Activated T-cell treated with anti-CD3 and anti-CD28 coated beads for 4 hours (primary cell): Measurements from ENCODE around the gene USP34.
"Not testable (repeated sequence)": the region's sequence is repeated elsewhere in the genome, so short reads cannot be mapped to it uniquely, and the experiment has no call there.

Experiments used
- DNase-seq: peaks from one replicate; pipeline ENCODE4 v3.0.0-alpha.2; 2020

Gene USP34

DNA sequence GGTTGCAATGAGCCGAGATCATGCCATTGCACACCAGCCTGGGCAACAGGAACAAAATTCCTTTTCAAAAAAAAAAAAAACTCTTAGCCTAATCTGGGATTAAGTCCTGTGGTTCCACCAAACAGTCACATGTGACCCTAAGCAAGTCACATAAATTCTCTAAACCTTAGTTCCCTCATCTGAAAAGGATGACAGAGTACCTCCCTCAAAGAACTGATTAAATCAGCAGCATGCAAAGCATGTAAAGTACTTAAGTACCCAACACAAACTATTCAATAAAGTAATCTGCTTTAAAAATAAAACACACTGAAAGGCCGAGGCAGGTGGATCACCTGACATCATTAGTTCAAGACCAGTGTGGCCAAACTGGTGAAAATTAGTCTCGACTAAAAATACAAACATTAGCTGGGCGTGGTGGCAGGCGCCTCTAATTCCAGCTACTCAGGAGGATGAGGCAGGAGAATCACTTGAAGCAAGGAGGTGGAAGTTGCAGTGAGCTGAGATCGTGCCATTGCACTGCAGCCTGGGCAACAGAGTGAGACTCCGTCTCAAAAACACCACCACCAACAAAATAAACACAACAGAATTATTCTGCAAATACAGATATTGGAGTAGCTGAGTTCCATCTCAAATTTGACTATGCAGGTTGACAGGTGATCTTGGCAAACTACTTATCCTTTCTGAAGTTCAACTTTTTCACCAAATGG is 7.0 kb downstream of the USP34 start:
- no peak for DNase-seq

- no peak for DNase-seq
Measured at GRCh38 chr2:61461404-61461803, 9.5 kb downstream of the USP34 start.

GRCh38 chr2:61460163-61460562 is 10.7 kb downstream of the USP34 start:
- DNase-seq: no peak

- DNase-seq: no peak
Measured at GRCh38 chr2:61456746-61457420, 14.0 kb downstream of the USP34 start.

DNA sequence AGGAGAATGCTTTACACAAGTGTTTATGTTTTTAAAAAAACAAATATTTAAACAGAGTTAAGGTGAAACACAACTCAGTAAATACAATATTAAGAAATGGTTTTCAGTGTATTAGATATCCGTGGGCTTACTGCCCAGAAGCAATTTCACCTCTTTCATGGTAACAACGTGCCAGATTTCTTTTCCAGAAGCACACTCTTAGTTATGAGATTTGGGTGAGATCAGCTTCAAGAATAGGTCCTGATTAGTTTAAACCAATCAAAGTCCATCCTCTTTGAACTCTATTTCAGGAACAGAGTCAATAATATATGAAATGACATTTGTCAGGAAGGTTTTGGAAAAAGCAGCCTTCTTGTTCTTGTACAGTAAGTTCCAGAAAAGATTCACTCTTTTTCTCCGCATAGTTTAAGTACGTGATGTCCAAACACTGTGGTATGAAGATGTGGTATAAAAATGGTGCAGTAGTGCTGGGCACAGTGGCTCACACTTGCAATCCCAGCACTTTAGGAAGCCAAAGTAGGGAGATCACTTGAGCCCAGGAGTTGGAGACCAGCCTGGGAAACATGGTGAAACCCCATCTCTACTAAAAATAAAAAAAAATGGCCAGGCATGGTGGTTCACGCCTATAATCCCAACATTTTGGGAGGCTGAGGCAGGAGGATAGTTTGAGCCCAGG is 14.7 kb downstream of the USP34 start:
- DNase-seq: no peak

- not testable (repeated sequence) for DNase-seq
Measured at GRCh38 chr2:61454972-61455371, 15.9 kb downstream of the USP34 start.

DNA sequence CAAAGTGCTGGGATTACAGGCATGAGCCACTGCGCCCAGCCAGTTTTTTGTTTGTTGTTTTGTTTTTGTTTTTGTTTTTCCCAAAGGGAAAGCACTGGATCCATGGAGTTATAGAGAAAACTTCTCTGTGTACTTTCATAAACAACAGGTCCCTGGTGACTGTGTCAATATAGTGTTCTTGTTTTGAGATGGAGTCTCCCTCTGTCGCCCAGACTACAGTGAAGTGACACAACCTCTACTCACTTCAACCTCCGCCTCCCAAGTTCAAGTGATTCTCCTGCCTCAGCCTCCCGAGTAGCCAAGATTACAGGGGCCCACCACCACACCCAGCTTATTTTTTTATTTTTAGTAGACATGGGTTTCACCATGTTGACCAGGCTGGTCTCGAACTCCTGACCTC is 16.5 kb downstream of the USP34 start:
- no peak for DNase-seq

DNA sequence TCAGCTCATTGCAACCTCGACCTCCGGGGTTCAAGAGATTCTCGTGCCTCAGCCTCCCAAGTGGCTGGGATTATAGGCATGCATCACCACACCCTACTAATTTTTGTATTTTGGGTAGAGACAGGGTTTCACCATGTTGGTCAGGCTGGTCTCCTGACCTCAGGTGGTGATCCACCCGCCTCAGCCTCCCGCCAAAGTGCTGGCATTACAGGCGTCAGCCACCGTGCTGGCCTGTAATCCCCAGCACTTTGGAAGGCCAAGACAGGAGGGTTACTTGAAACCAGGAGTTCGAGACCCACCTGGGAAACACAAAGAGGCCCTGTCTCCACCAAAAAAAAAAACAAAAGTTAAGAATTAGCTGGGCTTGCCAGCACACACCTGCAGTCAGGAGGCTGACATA is 18.5 kb downstream of the USP34 start:
- DNase-seq: no peak

- DNase-seq: no peak
Measured at GRCh38 chr2:61451178-61451577, 19.7 kb downstream of the USP34 start.

- no peak for DNase-seq
Measured at GRCh38 chr2:61450144-61450543, 20.7 kb downstream of the USP34 start.

- DNase-seq: no peak
Measured at GRCh38 chr2:61448229-61448628, 22.7 kb downstream of the USP34 start.

GRCh38 chr2:61446971-61447370 is 23.9 kb downstream of the USP34 start:
- not testable (repeated sequence) for DNase-seq

DNA sequence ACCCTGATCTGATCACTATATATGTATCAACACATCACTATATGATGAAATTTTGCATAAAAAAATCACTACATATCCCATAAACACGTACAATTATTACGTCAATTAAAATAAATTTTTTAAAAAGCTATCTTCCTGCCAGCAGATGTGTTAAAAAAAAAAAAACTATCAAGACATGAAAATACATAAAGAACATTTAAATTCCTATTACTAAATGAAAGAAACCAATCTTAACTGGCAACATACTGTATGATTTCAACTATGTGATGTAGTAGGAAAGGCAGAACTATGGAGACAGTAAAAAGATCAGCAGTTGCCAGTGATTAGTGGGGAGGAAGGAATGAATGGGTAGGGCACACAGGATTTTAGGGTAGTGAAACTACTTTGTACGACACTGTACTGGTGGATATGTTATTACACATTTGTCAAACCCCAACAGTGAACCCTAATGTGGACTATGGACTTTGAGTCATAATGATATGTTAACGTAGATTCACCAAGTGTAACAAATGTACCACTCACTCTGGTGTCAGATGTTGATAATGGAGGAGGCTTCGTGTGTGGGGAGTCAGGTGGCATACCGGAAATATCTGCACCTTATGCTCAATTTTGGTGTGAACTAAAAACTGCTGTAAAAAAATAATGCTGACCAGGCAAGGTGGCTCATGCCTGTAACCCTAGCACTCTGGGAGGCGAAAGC is 27.4 kb downstream of the USP34 start:
- DNase-seq: no peak

GRCh38 chr2:61439241-61440002 is 31.5 kb downstream of the USP34 start:
- DNase-seq: no peak

DNA sequence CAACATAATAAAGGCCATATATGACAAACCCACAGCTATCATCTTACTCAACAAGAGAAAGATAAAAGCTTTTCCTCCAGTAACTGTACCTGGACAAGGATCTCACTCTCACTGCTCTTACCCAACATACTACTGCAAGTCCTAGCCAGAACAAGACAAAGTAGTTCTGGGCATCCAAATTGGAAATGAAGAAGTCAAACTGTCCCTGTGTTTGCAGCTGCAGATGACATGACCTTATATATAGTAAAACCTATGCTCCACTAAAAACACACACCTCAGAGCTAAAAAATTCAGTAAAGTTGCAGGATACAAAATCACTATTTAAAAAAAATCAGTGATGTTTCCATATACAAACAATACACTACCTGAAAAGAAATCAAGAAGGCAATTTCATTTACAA is 32.2 kb downstream of the USP34 start:
- no peak for DNase-seq

GRCh38 chr2:61437170-61437569 is 33.7 kb downstream of the USP34 start:
- DNase-seq: no peak

DNA sequence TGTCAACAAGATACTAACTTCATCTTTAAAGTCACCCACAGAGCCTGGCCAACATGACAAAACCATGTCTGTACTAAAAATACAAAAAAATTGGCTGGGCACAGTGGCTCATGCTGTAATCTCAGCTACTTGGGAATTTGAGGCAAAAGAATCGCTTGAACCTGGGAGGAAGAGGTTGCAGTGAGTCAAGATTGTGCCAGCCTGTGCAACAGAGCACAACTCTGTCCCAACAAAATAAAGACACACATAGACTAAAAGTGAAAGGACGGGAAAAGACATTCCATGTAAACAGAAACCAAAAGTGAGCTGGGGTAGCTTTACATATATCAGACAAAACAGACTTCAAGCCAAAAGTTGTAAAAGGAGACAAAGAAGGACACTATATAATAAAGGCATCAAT is 34.8 kb downstream of the USP34 start:
- DNase-seq: no peak

DNA sequence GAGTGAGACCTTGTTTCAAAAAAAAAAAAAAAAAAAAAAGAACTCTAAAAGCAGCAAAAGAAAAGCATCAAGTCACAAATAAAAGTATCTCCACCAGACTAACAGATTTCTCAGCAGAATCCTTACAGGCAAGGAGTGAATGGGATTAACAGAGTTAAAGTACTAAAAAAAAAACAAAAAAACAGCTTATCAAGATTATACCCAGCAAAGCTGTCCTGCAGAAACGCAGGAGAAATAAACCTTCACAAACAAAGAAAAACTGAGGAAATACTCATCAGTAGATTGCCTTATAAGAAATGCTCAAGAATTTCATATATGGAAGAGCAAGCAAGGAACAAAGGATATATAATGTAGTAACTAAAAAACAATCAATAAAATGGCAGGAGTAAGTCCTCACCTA is 35.6 kb downstream of the USP34 start:
- no peak for DNase-seq

- DNase-seq: no peak
Measured at GRCh38 chr2:61434314-61434713, 36.6 kb downstream of the USP34 start.

DNA sequence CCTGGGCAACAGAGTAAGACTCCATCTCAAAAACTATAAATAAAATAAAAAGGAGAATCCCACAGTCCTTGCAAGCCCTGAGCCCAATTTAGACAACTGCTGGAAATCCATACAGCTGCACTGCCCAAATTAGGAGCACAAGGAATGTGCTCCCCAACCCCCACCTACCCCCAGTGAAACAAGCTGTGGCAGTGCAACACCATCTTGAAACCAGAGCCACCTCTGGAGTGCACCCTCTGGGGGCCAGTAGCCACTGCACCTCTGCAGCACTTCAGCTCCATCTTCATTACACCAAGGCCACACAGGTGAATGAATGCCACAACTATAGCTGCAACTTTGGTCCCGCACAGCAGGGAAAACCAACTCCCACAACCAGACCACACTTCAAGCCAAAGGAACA is 37.3 kb downstream of the USP34 start:
- DNase-seq: no peak

- DNase-seq: no peak
Measured at GRCh38 chr2:61432990-61433389, 37.9 kb downstream of the USP34 start.

DNA sequence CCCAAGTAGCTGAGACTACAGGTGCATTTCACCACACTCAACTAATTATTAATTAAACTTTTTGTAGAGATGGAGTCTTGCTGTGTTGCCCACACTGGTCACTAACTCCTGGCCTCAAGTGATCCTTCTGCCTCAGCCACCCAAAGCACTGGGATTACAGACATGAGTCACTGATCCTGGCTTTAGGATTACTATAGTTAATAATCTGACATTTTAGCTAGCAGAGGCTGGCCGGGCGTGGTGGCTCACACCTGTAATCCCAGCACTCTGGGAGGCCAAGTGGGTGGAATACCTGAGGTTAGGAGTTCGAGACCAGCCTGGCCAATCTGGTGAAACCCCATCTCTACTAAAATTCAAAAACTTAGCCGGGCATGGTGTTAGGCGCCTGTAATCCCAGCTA is 39.5 kb downstream of the USP34 start:
- no peak for DNase-seq
